Left ventricle myocardium inferior (tissue), 1 donor: ENCODE results near the gene WDR77. TPM values are rescaled to one million over a fixed set of nuclear protein-coding genes. Genes with fewer than 3 reads are reported as not detected.
A peak's percentile ranks its signal among the peaks of the same experiment; 100 is the strongest.

ENCODE experiments used
- DNase-seq: peaks from one replicate; pipeline ENCODE4 v3.0.0-alpha.2; 2020
- H3K27ac ChIP-seq: fragments of 200-600 bp; replicated peaks from 2 replicates; pipeline ENCODE4 v1.8.0; 2021
- H3K27me3 ChIP-seq: fragments of 200-600 bp; 2 replicates; pipeline ENCODE4 v1.8.0; 2021; ENCODE audit warnings: low read depth
- H3K36me3 ChIP-seq: fragments of 200-600 bp; 2 replicates; pipeline ENCODE4 v1.8.0; 2021
- H3K4me1 ChIP-seq: fragments of 200-600 bp; 2 replicates; pipeline ENCODE4 v1.8.0; 2021
- H3K4me3 ChIP-seq: fragments of 200-600 bp; 2 replicates; pipeline ENCODE4 v1.8.0; 2021; ENCODE audit warnings: mild to moderate bottlenecking, moderate library complexity
- H3K9me3 ChIP-seq: fragments of 200-600 bp; replicated peaks from 2 replicates; pipeline ENCODE4 v1.8.0; 2021
- CTCF ChIP-seq: fragments of 200-600 bp; IDR thresholded peaks from 2 replicates; pipeline ENCODE4 v1.8.0; 2021; ENCODE audit warnings: antibody characterized with exemption, mild to moderate bottlenecking, borderline replicate concordance
- intact Hi-C: fragments of 100-400 bp; cut with micrococcal nuclease; formaldehyde crosslinking; loops from one replicate; pipeline ENCODE4 v1.11.0; 2022
- total RNA-seq: library from RNA; stranded (reverse); fragmentation: NEBNext Ultra II Directional; extraction: Animal tissue kit (Norgen Biotek cat#: 25700); gene quantifications from one replicate; pipeline ENCODE4 v1.2.1, GENCODE V29; 2021
- donor health status: DM: no; HTN: yes; CAD: no; lungs with severe emphysema.

WDR77 gene
- total RNA-seq, 1 donor from 2014 or later: 30.7 TPM

GRCh38 chr1:111483876-111484275 is 34.8 kb upstream of the WDR77 start:
- TF ChIP-seq CTCF: no peak
- peaks cover 41% of the 10 kb centered on the region for H3K4me1 ChIP-seq
- H3K27me3 ChIP-seq: no peaks in the 10 kb centered on the region
- no peaks in the 10 kb centered on the region for H3K36me3 ChIP-seq
- intact Hi-C loops: loop anchor here (10.0 kb wide), 1 partner anchor 281 kb away; no protein-coding TSS in a partner anchor
- DNase-seq: no peak
- peak overlapping the region; percentile 62 for H3K27ac ChIP-seq
- no peaks in the 10 kb centered on the region for H3K9me3 ChIP-seq
- H3K4me3 ChIP-seq: no peak overlapping the region

- H3K27me3 ChIP-seq: no peaks in the 10 kb centered on the region
- H3K36me3 ChIP-seq: peaks cover under 1% of the 10 kb centered on the region
- no peaks in the 10 kb centered on the region for H3K9me3 ChIP-seq
- peaks cover 41% of the 10 kb centered on the region for H3K4me1 ChIP-seq
- H3K4me3 ChIP-seq: no peak overlapping the region
- DNase-seq: no peak
- H3K27ac ChIP-seq: peak overlapping the region; percentile 62
- intact Hi-C loops: loop anchor here (10.0 kb wide), 1 partner anchor 282 kb away; no protein-coding TSS in a partner anchor
- no peak for TF ChIP-seq CTCF
These were observed 34.1 kb upstream of the WDR77 start for GRCh38 chr1:111483166-111483565.

GRCh38 chr1:111481387-111482221 is 32.5 kb upstream of the WDR77 start:
- Histone ChIP-seq H3K4me1 (peaks cover 50% of the 10 kb centered on the region), H3K9me3 (no peaks in the 10 kb centered on the region), H3K27ac (peak overlapping the region; percentile 62), H3K27me3 (no peaks in the 10 kb centered on the region), H3K4me3 (no peak overlapping the region), H3K36me3 (peaks cover 6% of the 10 kb centered on the region)
- intact Hi-C loops: loop anchor here (10.0 kb wide), 1 partner anchor 283 kb away; no protein-coding TSS in a partner anchor
- peak; percentile 83 for DNase-seq
- TF ChIP-seq CTCF: peak; percentile 81

GRCh38 chr1:111480674-111481073 is 31.6 kb upstream of the WDR77 start:
- Histone ChIP-seq H3K36me3 (peaks cover 6% of the 10 kb centered on the region), H3K27ac (no peak overlapping the region), H3K4me3 (no peak overlapping the region), H3K9me3 (no peaks in the 10 kb centered on the region), H3K27me3 (no peaks in the 10 kb centered on the region), H3K4me1 (peaks cover 60% of the 10 kb centered on the region)
- DNase-seq: no peak
- TF ChIP-seq CTCF: no peak
- intact Hi-C loops: loop anchor here (10.0 kb wide), 1 partner anchor 284 kb away; no protein-coding TSS in a partner anchor

- peaks cover 15% of the 10 kb centered on the region for H3K36me3 ChIP-seq
These were observed 27.8 kb upstream of the WDR77 start for GRCh38 chr1:111476761-111477309.

More at GRCh38 chr1:111476761-111477309, 27.8 kb upstream of the WDR77 start:
- no peak for DNase-seq
- intact Hi-C loops: no loop called here
- H3K4me1 ChIP-seq: peaks cover 51% of the 10 kb centered on the region
- H3K27me3 ChIP-seq: no peaks in the 10 kb centered on the region
- H3K27ac ChIP-seq: peak overlapping the region; percentile 76
- TF ChIP-seq CTCF: no peak
- no peak overlapping the region for H3K4me3 ChIP-seq
- H3K9me3 ChIP-seq: no peaks in the 10 kb centered on the region
